GM18519 (cell line): ENCODE data around the gene CT45A10.
"Not testable (repeated sequence)": the region's sequence is repeated elsewhere in the genome, so short reads cannot be mapped to it uniquely, and the experiment has no call there.

ENCODE experiments used
- ATAC-seq: cut with Tn5 transposase; IDR thresholded peaks from one replicate; pipeline ENCODE4 v1.9.1; 2021; ENCODE audit warnings: mild to moderate bottlenecking, moderate library complexity; ENCODE audit not compliant: unreplicated experiment, low FRiP score

CT45A10 gene

GRCh38 chrX:135893294-135893817, at the start of gene CT45A10, which contains the start of gene SAGE1:
Gene CT45A10, minus strand, starts transcription at chrX:135893444. Its CDS starts 8,100 bp downstream, at chrX:135885344.
Gene SAGE1, plus strand, starts transcription at chrX:135893716. Its CDS starts 2,527 bp downstream, at chrX:135896243.
- ATAC-seq, result no peak

GRCh38 chrX:135931644-135932487, 38.6 kb upstream of the CT45A10 start:
- no peak for ATAC-seq

GRCh38 chrX:135927897-135928296, 34.7 kb upstream of the CT45A10 start:
- ATAC-seq, result no peak

GRCh38 chrX:135923353-135923752, 30.1 kb upstream of the CT45A10 start:
- ATAC-seq, result no peak

- not testable (repeated sequence) for ATAC-seq
Measured at GRCh38 chrX:135920516-135920915, 27.3 kb upstream of the CT45A10 start.

GRCh38 chrX:135914404-135914803, 21.2 kb upstream of the CT45A10 start:
- ATAC-seq, result no peak

- no peak for ATAC-seq
Measured at GRCh38 chrX:135910251-135910650, 17.0 kb upstream of the CT45A10 start.

GRCh38 chrX:135892781-135893180, 463 bp downstream of the CT45A10 start:
- ATAC-seq, result no peak

GRCh38 chrX:135890087-135890585, 3.1 kb downstream of the CT45A10 start:
- ATAC-seq, result no peak

GRCh38 chrX:135888976-135889375, 4.3 kb downstream of the CT45A10 start:
- ATAC-seq, result not testable (repeated sequence)

GRCh38 chrX:135888230-135888629, 5.0 kb downstream of the CT45A10 start:
- ATAC-seq, result not testable (repeated sequence)

- ATAC-seq, result not testable (repeated sequence)
Measured at GRCh38 chrX:135882741-135883140, 10.5 kb downstream of the CT45A10 start.

GRCh38 chrX:135871712-135872111, 21.5 kb downstream of the CT45A10 start, which contains the start of gene CT45A9:
Gene CT45A9, minus strand, starts transcription at chrX:135871812. Its CDS starts 3,751 bp downstream, at chrX:135868061.
- ATAC-seq, result not testable (repeated sequence)

GRCh38 chrX:135854438-135854837, 38.8 kb downstream of the CT45A10 start, which contains the start of gene CT45A8:
Gene CT45A8, minus strand, starts transcription at chrX:135854538. Its CDS starts 3,755 bp downstream, at chrX:135850783.
- ATAC-seq, result not testable (repeated sequence)

GRCh38 chrX:135837180-135837579, 56.1 kb downstream of the CT45A10 start, which contains the start of gene CT45A7:
Gene CT45A7, minus strand, starts transcription at chrX:135837280. Its CDS starts 3,747 bp downstream, at chrX:135833533.
- ATAC-seq, result not testable (repeated sequence)
